SK-N-SH treated with all-trans-retinoic acid at 6 μM for 48 hours (cell line): Measurements from ENCODE around the gene PTPN1.

Experiments used
- ATAC-seq: fragments of 200-7000 bp; cut with Tn5 transposase; 3 replicates; pipeline ENCODE4 v1.9.1; 2020; ENCODE audit warnings: mild to moderate bottlenecking, moderate library complexity
- ARNTL ChIP-seq: fragments of 450-650 bp; formaldehyde crosslinking; IDR thresholded peaks from 2 replicates; pipeline ENCODE4 v1.5.0; 2020; ENCODE audit warnings: low read depth, mild to moderate bottlenecking, moderate library complexity, borderline replicate concordance
- BACH2 ChIP-seq: fragments of 250-450 bp; sonication (Bioruptor Pico); IDR thresholded peaks from 2 replicates; pipeline ENCODE4 v1.9.0; 2021; ENCODE audit warnings: mild to moderate bottlenecking, borderline replicate concordance
- CSDC2 ChIP-seq: fragments of 250-450 bp; sonication (Bioruptor Pico); IDR thresholded peaks from 2 replicates; pipeline ENCODE4 v1.5.0; 2020; ENCODE audit warnings: mild to moderate bottlenecking, moderate library complexity
- ESRRG ChIP-seq: fragments of 250-450 bp; sonication (Bioruptor Pico); IDR thresholded peaks from 2 replicates; pipeline ENCODE4 v1.6.1; 2021; ENCODE audit warnings: mild to moderate bottlenecking
- GLIS3 ChIP-seq: fragments of 250-450 bp; sonication (Bioruptor Pico); IDR thresholded peaks from 2 replicates; pipeline ENCODE4 v1.5.0; 2020; ENCODE audit warnings: mild to moderate bottlenecking, moderate library complexity
- ISL1 ChIP-seq: fragments of 250-450 bp; sonication (Bioruptor Pico); IDR thresholded peaks from 2 replicates; pipeline ENCODE4 v2.1.2; 2022; ENCODE audit warnings: mild to moderate bottlenecking, moderate library complexity
- OSR1 ChIP-seq: fragments of 250-450 bp; sonication (Bioruptor Pico); IDR thresholded peaks from 2 replicates; pipeline ENCODE4 v1.8.0; 2022; ENCODE audit warnings: moderate library complexity, mild to moderate bottlenecking, inconsistent platforms
- PPARA ChIP-seq: fragments of 250-450 bp; sonication (Bioruptor Pico); IDR thresholded peaks from 2 replicates; pipeline ENCODE4 v1.5.0; 2020; ENCODE audit warnings: mild to moderate bottlenecking, borderline replicate concordance
- RARB ChIP-seq: fragments of 250-450 bp; sonication (Bioruptor Pico); IDR thresholded peaks from 2 replicates; pipeline ENCODE4 v1.8.0; 2021; ENCODE audit warnings: mild to moderate bottlenecking, moderate library complexity
- SNAI2 ChIP-seq: fragments of 250-450 bp; sonication (Bioruptor Pico); IDR thresholded peaks from 2 replicates; pipeline ENCODE4 v1.5.0; 2020; ENCODE audit warnings: mild to moderate bottlenecking, moderate library complexity
- TCF4 ChIP-seq: fragments of 250-450 bp; sonication (Bioruptor Pico); IDR thresholded peaks from 2 replicates; pipeline ENCODE4 v1.8.0; 2021; ENCODE audit warnings: mild to moderate bottlenecking, moderate library complexity, borderline replicate concordance
- TOX ChIP-seq: fragments of 250-450 bp; sonication (Bioruptor Pico); IDR thresholded peaks from 2 replicates; pipeline ENCODE4 v1.8.0; 2021; ENCODE audit warnings: mild to moderate bottlenecking, moderate library complexity, borderline replicate concordance
- TSHZ2 ChIP-seq: fragments of 250-450 bp; sonication (Bioruptor Pico); IDR thresholded peaks from 2 replicates; pipeline ENCODE4 v1.5.0; 2020; ENCODE audit warnings: mild to moderate bottlenecking, moderate library complexity
- ZC3H10 ChIP-seq: fragments of 250-450 bp; sonication (Bioruptor Pico); IDR thresholded peaks from 2 replicates; pipeline ENCODE4 v1.5.1; 2021; ENCODE audit warnings: mild to moderate bottlenecking, moderate library complexity
- ZFP3 ChIP-seq: fragments of 250-450 bp; sonication (Bioruptor Pico); IDR thresholded peaks from 2 replicates; pipeline ENCODE4 v1.5.0; 2020; ENCODE audit warnings: mild to moderate bottlenecking, moderate library complexity
- ZFP30 ChIP-seq: fragments of 450-650 bp; formaldehyde crosslinking; IDR thresholded peaks from 2 replicates; pipeline ENCODE4 v1.5.0; 2022; ENCODE audit warnings: mild to moderate bottlenecking, moderate library complexity
- ZNF565 ChIP-seq: fragments of 450-650 bp; formaldehyde crosslinking; conservative IDR thresholded peaks from 2 replicates; pipeline ENCODE4 v1.5.0; 2020; ENCODE audit warnings: low read depth, mild to moderate bottlenecking, moderate library complexity
- ZNF70 ChIP-seq: fragments of 450-650 bp; formaldehyde crosslinking; IDR thresholded peaks from 2 replicates; pipeline ENCODE4 v1.5.0; 2020; ENCODE audit warnings: mild to moderate bottlenecking, moderate library complexity
- ZNF8 ChIP-seq: fragments of 450-650 bp; formaldehyde crosslinking; IDR thresholded peaks from 2 replicates; pipeline ENCODE4 v1.5.0; 2020; ENCODE audit warnings: mild to moderate bottlenecking, moderate library complexity
- TF ChIP-seq, protein P1 (sequence below): fragments of 250-450 bp; sonication (Bioruptor Pico); IDR thresholded peaks from 2 replicates; pipeline ENCODE4 v1.8.0; 2021; ENCODE audit warnings: low read depth, mild to moderate bottlenecking, moderate library complexity, borderline replicate concordance
- TF ChIP-seq, protein P2 (sequence below): fragments of 250-450 bp; sonication (Bioruptor Pico); IDR thresholded peaks from 2 replicates; pipeline ENCODE4 v1.5.1; 2021; ENCODE audit warnings: mild to moderate bottlenecking, moderate library complexity
- TF ChIP-seq, protein P3 (sequence below): fragments of 250-450 bp; sonication (Bioruptor Pico); IDR thresholded peaks from 2 replicates; pipeline ENCODE4 v1.8.0; 2020; ENCODE audit warnings: mild to moderate bottlenecking, moderate library complexity, borderline replicate concordance

The PTPN1 gene

GRCh38 chr20:50475681-50476292, 34.4 kb upstream of the PTPN1 start:
- no peak for TF ChIP-seq TCF4 (CRISPR knock-in tag)
- TF ChIP-seq PPARA, result no peak
- TF ChIP-seq ZNF70, result no peak
- no peak for TF ChIP-seq TSHZ2 (CRISPR knock-in tag)
- no peak for TF ChIP-seq BACH2 (CRISPR knock-in tag)
- no peak for TF ChIP-seq ISL1 (CRISPR knock-in tag)
- no peak for TF ChIP-seq ZC3H10 (CRISPR knock-in tag)
- no peak for ATAC-seq

DNA sequence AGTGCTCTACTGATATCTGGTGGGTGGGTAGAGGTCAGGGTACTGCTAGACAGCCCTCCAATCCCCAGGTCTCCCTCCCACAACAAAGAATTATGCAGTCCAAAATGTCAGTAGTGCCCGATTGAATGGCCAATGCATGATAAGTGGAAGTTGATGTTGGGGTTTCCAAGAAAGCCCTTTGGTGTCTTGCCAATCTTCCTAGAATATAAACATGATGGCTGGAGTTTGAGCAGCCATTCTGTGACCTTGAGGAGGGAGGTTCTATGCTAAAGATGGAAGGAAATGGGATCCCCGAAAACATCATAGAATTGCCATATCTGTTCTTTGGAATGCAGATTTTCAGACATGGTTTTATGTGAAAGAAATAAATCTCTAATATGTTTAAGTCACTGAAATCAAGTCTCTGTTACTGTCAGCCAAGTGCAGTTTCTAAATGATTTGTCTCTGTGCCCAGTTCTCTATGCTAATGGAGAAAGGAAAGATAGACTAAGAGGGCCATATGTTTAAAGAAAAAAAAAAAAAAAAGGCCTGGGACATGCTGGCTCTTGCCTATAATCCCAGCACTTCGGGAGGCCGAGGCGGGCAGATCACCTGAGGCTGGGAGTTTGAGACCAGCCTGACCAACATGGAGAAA, 32.8 kb upstream of the PTPN1 start:
- TF ChIP-seq GLIS3 (CRISPR knock-in tag) (no peak), ZNF70 (no peak), OSR1 (CRISPR knock-in tag) (no peak), CSDC2 (CRISPR knock-in tag) (no peak), ARNTL (CRISPR knock-in tag) (no peak)
- no peak for ATAC-seq

DNA sequence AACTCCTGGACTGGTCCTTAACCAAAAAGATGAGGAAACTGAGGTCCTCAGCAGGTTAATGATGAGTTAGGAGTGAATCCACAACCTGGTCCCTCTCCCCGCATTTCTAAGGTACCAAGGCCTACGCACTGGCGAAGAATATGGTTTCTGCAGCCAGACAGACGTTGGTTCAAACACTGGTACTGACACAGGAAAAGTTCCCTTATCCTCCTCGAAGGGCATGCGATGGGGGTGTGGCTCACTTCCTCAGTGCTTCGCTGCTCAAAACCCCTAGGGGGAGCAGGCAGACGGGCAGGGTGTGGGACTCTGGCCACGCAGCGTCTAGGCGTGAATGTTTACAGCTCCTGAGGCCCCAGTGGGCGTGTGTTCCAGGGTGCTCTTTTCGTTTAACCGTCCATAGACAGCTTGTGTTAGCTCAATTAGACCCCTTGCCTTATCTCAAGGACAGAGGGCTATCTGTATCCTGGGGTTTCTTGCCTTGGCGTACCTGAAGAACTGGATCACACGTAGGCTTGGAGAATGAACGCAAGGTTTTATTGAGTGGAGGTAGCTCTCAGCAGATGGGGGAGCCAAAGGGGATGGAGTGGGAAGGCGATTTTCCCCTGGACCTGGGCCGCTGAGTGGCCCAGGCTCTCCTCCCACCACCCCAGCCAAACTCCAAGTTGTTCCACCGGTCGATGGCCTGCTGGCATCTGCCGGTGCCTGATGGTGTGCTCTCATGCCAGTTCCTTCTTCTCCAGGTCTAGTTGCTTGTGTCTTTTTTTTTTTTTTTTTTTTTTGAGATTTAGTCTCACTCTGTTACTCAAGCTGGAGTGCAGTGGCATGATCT, 31.8 kb upstream of the PTPN1 start:
- TF ChIP-seq ISL1 (CRISPR knock-in tag), result no peak
- ATAC-seq, result peak; percentile 95

GRCh38 chr20:50481741-50482140, 28.4 kb upstream of the PTPN1 start:
- no peak for ATAC-seq
- TF ChIP-seq SNAI2 (CRISPR knock-in tag), result no peak
- no peak for TF ChIP-seq GLIS3 (CRISPR knock-in tag)
- TF ChIP-seq, protein P1, sequence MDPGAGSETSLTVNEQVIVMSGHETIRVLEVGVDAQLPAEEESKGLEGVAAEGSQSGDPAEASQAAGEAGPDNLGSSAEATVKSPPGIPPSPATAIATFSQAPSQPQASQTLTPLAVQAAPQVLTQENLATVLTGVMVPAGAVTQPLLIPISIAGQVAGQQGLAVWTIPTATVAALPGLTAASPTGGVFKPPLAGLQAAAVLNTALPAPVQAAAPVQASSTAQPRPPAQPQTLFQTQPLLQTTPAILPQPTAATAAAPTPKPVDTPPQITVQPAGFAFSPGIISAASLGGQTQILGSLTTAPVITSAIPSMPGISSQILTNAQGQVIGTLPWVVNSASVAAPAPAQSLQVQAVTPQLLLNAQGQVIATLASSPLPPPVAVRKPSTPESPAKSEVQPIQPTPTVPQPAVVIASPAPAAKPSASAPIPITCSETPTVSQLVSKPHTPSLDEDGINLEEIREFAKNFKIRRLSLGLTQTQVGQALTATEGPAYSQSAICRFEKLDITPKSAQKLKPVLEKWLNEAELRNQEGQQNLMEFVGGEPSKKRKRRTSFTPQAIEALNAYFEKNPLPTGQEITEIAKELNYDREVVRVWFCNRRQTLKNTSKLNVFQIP (CRISPR knock-in tag), result no peak
- no peak for TF ChIP-seq PPARA
- TF ChIP-seq ZNF70, result no peak
- TF ChIP-seq ZNF565, result no peak
- no peak for TF ChIP-seq ESRRG (CRISPR knock-in tag)
- no peak for TF ChIP-seq OSR1 (CRISPR knock-in tag)
- no peak for TF ChIP-seq BACH2 (CRISPR knock-in tag)

GRCh38 chr20:50482396-50482981, 27.7 kb upstream of the PTPN1 start:
- TF ChIP-seq GLIS3 (CRISPR knock-in tag) (no peak), ESRRG (CRISPR knock-in tag) (no peak), ZFP3 (CRISPR knock-in tag) (no peak), PPARA (no peak), ZNF565 (no peak), TCF4 (CRISPR knock-in tag) (no peak), SNAI2 (CRISPR knock-in tag) (no peak), ZNF8 (CRISPR knock-in tag) (no peak), ZC3H10 (CRISPR knock-in tag) (no peak), ARNTL (CRISPR knock-in tag) (no peak), ZFP30 (CRISPR knock-in tag) (no peak), BACH2 (CRISPR knock-in tag) (no peak), TOX (no peak), RARB (CRISPR knock-in tag) (no peak), CSDC2 (CRISPR knock-in tag) (no peak), OSR1 (CRISPR knock-in tag) (no peak)
- TF ChIP-seq, protein P2, sequence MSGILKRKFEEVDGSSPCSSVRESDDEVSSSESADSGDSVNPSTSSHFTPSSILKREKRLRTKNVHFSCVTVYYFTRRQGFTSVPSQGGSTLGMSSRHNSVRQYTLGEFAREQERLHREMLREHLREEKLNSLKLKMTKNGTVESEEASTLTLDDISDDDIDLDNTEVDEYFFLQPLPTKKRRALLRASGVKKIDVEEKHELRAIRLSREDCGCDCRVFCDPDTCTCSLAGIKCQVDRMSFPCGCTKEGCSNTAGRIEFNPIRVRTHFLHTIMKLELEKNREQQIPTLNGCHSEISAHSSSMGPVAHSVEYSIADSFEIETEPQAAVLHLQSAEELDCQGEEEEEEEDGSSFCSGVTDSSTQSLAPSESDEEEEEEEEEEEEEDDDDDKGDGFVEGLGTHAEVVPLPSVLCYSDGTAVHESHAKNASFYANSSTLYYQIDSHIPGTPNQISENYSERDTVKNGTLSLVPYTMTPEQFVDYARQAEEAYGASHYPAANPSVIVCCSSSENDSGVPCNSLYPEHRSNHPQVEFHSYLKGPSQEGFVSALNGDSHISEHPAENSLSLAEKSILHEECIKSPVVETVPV (CRISPR knock-in tag), result no peak
- TF ChIP-seq, protein P1 (CRISPR knock-in tag), result no peak
- TF ChIP-seq, protein P3, sequence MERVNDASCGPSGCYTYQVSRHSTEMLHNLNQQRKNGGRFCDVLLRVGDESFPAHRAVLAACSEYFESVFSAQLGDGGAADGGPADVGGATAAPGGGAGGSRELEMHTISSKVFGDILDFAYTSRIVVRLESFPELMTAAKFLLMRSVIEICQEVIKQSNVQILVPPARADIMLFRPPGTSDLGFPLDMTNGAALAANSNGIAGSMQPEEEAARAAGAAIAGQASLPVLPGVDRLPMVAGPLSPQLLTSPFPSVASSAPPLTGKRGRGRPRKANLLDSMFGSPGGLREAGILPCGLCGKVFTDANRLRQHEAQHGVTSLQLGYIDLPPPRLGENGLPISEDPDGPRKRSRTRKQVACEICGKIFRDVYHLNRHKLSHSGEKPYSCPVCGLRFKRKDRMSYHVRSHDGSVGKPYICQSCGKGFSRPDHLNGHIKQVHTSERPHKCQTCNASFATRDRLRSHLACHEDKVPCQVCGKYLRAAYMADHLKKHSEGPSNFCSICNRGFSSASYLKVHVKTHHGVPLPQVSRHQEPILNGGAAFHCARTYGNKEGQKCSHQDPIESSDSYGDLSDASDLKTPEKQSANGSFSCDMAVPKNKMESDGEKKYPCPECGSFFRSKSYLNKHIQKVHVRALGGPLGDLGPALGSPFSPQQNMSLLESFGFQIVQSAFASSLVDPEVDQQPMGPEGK, result no peak
- no peak for ATAC-seq
